Stimulated activated CD4-positive, alpha-beta T cell treated with anti-CD3 and anti-CD28 coated beads, Interleukin-1b, Interleukin-23, amount 100 ng/mL, for 4 hours (primary cell): ENCODE data around the gene STK10.
"Not testable (repeated sequence)": the region's sequence is repeated elsewhere in the genome, so short reads cannot be mapped to it uniquely, and the experiment has no call there.

Experiments used
- DNase-seq, 2 donors: peaks; one replicate each; pipeline ENCODE4 v3.0.0-alpha.2; 2020; ENCODE audit warnings: low read depth in 2 of 2

Gene STK10

DNA sequence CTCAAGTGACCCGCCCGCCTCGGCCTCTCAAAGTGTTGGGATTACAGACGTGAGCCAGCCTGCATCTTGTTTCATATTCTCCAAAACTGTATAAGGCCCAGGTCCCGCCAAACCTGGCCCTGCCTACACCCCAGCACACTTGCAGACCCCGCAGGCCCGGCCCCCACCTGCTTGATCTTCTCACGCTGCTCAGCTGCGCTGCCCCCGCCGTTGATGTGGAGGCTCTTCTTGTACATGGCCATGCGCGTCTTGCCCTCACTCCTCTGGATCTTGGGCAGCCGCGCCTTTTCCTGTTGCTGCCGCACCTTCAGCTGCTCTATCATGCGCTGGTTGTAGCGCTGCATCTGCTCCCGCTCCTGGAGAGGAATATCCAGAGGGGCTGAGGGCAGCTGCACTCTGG is 132.6 kb downstream of the STK10 start:
- DNase-seq: no peak

DNA sequence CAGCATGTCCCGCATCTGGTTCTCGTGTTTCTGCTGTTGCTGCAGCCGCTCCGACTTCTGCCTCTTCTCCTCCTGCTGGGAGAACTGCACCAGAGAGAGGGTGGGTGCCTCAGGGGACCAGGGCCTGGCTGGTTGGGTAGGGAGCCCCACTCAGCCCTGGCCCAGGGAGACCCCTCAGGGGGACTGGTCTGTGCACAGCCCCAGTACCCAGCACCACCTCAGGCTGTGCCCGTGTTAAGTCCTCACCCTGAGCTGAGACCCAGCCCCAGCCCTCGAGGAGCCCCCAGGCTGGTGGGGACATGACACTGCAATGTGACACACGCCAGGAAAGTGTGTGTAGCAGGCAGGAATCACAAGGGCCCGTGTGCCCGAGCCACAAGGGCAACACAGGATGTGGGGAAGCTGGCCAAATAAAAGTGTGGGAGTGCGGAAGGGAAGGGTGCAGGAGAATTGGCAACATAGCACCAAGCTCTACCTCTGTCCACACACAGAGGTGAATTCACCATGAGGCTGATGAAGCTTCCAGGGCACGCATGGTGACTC is 133.3 kb downstream of the STK10 start:
- no peak for DNase-seq

DNA sequence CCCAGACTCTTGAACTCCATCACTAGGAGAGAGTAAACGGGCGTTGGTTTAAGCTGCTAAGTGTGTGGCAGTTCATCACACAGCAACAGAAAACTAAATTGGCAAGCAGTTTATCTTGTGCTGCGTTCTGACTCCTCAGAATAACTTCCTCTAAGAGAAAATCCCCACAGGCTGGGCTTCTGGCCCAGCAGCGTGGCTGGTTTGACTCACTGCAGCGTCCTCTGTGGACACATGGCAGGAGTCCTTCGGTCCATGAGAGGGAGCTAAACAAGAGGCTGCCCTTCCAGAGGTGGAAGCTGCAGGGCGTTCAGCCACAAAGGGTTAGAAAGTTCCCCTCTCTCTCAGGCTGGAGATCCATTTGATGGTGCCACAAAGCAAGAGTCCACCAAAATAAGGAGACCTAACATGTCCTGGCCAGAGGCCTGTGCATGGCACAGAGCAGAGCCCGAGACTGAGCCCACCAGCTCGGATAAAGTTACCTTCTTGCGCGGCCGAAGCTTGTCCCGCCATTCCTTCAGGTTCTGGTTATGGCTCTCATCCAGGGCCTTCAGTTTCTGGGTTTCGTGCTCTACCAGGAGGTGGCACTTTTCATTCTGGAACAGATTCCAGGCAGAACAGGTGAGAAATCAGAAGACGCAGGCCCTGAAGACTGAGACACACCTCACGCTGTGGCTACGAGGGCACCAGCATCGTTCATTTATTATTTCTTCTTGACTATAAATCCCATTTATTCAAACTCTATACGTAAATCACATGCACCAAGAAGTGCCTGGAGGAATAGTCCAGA is 135.4 kb downstream of the STK10 start:
- no peak for DNase-seq

DNA sequence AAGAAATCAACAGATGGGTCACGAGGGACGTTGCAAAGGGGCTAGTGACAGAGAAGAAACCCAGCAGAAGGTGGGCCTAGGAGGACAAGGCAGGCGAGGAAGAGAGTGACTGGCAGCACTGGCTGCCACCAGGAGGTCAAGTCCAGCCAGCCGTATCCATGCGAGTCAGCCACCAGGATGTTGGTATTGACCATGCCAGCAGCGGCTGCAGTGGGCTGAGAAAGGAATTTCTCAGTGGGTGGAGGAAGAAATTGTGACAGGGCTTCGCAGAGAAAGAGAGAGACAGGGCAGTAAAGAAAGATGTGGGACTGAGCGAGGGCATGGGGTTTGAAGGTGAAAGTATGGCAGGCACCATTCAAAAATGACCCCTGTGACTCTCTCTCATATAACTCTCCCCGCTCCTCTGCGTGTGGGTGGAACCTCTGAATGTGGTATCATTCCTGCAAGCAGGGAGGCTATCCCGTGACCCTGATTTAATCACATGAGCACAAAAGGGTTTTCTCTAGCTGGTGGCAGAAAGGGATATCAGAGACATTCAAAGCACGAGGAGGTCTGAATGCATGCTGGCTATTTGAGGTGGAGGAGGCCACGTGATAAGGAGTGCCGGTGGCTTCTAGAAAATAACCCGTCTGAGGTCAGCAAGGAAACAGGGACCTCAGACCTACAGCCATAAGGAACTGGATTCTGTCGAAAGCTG is 136.2 kb downstream of the STK10 start:
- DNase-seq: no peak

DNA sequence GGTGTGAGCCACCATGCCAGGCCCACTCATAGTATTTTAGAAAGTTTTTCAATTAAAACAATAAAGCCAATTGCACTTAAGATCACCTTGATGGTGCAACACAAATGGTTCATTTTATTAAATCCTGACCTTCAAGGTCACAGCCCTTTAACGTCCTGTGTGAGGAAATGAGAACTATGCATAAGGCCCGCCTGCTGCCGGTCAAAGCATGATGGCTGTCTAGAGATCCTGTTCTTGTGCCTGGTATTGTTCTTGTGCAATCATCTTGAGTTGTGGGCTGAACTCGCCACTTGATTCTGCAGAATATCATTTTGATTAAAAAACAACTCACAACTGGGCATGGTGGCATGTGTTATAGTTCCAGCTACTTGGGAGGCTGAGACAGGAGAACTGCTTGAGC is 137.9 kb downstream of the STK10 start:
- no peak for DNase-seq

DNA sequence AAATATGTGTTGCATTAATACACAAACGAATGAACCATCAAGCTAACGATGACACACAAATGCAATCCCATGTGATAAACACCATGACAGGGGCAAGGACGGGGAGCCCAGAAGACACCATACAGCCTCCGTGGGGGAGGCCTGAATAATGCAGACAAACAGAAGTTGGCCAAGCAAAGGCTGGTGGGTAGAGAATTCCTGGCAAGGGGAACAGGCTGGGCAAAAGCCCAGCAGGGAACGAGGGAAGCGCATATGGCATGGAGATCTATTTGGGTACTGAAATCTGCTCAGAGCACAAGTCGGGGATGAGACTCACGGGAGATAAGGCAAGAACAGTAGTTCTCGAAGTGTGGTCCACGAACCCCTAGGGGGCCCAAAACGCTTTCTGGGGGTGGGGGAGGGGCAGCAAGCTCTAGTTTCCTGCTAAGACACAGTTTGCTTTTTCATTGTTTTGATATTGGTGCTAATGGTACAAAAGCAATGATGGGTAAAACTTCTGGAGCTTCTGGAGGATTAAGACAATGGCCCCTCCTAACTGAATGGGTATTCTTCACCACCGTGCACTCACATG is 138.7 kb downstream of the STK10 start:
- DNase-seq: no peak

DNA sequence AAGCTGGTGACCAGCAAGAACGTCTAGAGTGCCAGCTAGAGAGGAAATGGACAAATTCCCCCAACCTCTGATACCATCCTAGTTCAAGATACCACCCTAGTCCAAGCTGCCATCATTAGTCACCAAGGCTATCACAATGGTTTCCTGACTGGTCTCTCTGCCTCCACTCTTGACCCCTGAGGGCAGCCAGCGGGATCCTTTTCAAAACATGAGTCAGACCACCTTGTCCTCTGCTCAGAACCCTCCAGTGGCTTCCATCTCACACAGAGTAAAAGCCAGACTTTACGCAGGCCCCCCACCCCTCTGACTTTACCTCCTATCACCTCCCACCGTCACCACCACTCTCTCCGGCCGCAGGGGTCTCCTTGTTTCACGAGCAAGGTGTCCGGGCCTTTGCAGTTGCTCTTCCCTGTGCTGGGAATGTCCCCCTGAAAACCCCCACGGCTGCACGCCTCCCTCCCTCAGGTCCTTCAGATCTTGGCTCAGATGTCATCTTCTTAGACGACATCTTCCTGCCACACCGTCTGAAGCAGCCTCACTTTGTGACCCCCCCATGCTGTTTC is 139.4 kb downstream of the STK10 start:
- DNase-seq: no peak

DNA sequence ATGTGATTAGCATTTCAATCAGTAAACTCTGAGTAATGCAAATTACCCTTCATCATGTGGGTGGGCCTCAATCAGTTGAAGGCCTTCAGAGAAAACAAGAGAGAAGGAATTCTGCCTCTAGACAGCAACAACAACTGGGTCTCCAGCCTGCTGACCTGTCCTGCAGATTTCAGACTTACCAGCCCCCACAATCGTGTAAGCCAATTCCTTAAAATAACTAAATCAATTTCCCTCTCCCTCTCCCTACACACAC is 139.9 kb downstream of the STK10 start:
- DNase-seq: no peak

DNA sequence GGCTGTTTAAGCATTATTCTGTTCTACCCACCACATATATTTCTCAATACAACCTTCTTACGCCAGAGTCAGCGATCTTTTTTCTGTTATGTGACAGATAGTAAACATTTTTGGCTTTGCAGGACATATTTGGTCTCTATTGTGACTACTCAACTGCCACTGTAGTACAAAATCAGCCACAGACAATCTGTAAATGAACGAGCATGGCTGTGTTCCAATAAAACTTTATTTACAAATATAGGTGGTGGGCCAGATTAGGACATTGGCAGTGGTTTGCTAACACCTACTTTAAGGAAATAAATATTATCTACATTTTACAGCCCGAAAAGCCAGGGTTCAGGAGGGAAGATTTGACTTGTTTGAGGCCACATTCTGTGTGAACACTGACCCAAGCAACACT is 141.4 kb downstream of the STK10 start:
- no peak for DNase-seq

DNA sequence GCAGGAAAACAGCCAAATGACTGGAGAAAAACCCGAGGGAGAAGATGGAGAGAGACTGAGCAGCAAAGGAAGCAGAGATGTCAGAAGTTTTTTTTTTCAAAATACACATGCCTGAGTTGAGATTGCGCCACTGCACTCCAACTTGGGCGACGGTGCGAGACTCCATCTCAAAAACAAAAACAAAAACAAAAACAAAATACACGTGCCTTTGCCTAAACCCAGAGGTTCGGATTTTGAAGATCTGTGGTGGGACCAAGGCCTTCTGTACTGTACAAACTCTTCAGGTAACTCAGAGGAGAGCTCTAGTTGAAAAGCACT is 142.8 kb downstream of the STK10 start:
- no peak for DNase-seq

DNA sequence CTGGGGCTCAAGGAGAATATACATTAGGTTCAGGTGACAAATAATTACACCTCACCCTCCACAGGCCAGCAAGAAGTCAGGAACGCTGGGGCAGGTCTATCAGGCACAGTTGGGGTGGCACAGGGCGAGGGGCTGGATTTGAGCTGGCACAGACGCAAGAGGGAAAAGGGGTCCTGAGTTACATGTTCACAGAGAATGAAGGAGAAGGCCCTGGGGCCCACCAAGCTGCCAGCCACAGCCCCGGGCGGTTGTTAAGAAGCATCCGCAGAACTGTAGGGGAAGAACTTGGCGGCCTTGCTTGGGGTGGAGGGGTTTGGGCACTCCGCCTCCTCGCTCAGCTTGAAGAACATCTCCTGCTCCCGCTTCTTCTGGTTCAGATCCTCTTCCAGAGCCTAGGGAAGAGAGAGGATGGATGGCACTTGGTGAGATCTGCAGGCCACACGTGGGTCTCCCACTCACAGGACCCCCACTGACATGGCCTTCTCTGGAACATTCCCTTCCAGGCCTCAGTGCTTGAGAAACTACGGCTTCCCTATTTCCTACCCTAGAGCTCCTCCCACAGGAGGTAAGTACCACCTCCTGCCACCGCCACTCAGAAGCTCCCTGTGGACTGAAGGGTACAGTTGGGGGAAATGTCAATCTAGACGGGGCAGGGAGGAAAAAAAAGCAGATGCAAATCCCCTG is 143.3 kb downstream of the STK10 start:
- DNase-seq: no peak

DNA sequence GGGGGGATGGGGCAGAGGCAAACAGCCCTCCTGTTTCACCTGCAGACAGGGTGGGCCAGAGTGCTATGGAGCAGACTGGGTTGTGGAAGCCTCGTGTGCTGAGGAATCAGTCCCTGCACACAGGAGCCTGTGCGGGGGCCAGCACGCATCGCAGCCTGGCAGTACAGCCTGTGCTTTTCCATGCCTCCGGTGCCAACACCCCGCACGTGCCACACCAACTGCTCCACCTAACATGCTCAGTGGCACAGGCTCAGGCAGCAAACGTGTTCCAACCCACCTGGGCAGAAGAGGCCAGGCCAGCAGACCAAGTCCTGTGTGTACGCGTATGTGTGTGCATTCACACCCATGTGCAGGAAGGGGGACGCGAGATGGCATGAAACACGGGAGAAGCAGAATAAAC is 144.2 kb downstream of the STK10 start:
- no peak for DNase-seq

DNA sequence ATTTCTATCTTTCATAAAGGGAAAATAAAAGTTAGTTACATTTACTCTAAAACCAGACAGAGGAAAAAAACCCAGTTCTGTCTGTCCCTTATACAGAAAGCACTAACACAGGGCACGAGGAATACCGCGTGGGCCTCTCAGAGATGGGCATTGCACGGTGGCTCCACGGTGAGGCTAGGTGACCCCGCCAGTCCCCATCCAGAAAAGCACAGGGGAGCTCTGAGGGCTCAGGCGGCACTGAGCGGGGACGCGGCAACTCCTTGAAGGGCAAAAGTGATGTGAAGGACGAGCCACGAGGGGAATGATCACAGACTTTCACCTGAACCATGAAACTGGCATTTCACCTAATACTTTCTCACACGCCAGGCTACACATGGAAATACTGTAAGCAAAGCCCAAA is 145.8 kb downstream of the STK10 start:
- DNase-seq: no peak

DNA sequence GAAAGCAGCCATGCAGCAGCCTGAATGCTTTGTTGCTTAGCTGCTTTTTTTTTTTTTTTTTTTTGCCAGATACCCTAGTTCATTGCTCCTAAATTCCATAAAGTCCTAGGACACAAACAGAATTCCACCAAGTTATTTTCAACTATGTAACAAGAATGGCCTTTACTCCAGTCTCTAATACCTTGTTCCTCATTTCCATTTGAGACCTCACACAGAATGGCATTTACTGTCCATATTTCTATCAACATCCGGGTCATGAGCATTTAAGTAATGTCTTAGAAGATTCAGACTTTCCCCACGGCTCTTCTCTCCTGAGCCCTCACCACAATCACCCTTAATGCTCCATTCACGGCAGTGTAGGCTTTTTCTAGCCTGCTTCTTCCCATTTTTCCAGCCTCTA is 149.9 kb downstream of the STK10 start:
- DNase-seq: no peak

DNA sequence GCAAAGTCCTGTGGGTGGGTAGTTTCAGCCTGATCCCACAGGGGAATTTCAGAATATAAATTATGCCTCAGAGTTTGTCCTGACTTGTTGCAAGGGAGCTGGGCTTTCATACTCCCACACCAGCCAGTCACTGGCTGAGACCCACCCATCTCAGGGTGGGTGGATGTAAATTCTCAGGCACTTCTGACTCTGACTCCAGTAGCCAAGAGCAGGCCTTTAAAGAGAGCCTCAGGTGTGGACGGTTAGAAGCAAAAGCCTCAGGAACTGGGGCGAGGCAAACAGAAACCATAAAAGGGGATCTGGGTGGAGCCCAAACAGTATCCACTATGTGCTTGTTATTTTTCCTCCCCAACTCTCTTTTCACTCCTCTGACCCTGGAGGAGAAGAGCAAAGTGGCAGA is 153.0 kb downstream of the STK10 start:
- no peak for DNase-seq

DNA sequence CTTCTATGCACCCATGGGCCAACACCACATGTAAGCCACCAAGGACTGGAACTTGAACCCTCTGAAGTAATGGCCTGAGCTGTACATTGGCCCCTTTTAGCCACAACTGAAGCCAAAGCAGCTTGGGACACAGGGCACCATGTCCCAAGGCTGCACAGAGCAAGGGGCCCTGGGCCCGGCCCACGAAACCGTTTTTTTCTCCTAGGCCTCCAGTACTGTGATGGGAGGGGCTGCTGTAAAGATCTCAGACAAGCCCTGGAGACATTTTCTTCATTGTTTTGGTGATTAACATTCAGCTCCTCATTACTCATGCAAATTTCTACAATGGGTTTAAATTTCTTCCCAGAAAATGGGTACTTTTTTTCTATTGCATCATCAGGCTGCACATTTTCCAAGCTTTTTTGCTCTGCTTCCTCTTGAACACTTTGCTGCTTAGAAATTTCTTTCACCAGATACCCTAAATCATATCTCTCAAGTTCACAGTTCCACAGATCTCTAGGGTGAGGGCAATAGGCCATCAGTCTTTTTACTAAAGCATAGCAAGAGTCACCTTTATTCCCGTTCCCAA is 156.0 kb downstream of the STK10 start:
- DNase-seq: no peak

DNA sequence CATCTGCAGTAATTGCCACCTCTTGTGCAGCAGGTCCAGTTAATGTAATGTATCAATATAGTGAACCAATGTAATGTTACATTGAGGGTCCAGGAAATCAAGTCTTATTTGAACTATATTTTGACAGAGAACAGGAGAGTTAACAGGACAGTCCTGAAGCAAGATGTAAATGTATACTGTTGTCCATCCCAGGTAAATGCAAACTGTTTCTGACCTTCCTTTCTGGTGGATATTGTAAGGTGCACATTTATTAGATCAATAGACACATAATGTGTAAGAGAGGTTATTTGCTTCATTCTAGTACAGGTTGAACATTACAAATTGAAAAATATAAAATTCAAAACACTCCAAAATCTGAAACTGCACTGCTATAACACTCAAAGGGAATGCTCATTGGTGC is 158.1 kb downstream of the STK10 start:
- DNase-seq: no peak

DNA sequence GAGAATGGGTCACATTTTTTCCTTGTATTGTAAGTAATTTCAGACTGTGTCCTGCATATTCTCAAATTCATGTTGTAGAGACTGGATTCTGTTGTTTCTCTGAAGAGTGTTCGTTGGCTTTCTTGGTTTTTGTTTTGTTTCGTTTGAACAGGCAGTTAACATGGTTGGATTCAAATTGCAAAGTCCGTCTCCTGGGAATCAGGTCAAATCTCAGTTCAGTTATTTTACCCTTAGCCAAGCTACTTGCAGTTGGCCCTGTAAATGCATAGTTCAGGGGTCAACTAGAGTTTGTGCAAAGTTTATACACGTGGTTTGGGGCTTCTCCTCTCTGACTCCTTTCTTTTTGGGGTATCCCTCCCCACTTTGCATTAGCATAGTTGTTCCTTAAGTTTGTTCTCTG is 159.9 kb downstream of the STK10 start:
- no peak for DNase-seq

DNA sequence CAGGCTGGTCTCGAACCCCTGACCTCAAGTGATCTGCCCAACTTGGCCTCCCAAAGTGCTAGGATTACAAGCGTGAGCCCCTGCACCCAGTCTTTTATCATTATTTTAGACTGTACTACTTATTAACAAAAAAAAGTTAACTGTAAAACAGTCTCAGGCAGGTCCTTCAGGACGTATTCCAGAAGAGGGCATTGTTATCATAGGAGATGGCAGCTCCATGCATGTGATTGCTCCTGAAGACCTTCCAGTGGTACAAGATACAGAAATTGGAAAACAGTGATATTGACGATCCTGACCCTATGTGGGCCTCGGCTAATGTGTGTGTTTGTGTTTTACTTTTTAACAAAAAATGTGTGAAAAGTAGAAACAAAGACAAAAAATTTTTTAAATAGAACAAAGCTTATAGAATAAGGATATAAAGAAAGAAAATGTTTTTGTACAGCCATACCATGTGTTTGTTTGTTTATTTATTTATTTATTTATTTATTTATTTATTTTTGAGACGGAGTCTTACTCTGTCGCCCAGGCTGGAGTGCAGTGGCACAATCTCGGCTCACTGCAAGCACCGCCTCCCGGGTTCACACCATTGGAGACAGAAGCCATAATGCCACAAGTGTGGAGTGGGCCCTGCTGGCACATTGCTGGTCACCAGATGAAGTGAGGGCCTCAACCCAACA is 167.8 kb downstream of the STK10 start:
- not testable (repeated sequence) for DNase-seq

DNA sequence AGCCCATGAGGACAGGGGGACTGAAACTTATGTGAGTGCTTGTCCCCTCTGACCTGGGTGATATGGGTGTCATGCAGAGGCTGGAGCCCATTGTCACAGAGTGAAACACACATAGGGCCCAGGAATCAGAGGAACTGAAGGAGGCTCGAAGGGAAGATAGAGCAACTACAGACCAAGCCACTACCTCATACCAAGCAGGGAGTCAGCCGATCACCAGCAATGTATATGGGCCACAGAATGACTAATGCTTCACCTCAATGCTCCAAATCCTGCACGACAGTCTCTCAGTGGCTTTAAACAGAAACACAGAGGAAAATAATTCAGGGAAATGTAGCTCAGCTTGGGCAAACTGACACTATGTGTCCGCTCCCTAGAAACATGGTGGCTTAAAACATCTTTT is 172.7 kb downstream of the STK10 start:
- no peak for DNase-seq

DNA sequence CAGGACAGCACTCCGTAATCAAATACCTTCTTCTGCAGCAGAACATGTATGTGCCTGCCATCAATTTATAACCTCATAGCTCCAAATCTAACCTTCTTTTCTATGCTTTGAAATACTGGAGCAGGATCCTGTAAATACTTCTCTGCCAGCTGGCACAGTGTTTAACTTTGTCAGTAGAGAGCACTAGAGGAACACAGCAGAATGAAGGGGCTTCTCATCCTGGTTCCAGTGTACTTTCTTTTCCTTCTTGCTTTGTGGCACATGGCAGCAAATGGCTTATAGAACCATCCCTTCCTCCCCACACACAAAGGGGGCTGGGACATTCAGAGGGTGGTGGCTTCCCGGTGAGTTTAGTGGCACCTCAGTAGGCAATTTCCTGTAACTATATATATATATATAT is 177.7 kb downstream of the STK10 start:
- no peak for DNase-seq
